ENCODE measurements around the gene FYN.

- TF ChIP-seq CTCF (IDR thresholded peaks at IDR 0.05) (no peak), POLR2AphosphoS5 (IDR thresholded peaks at IDR 0.05; ENCODE audit: insufficient read depth in 1 of 2, low read depth in 1 of 2) (no peak), POLR2A (IDR thresholded peaks at IDR 0.05) (no peak)
Measured at GRCh38 chr6:111759331-111759835, 113.9 kb downstream of the FYN start.

All from vagina (tissue), 2 donors.